Esophagus muscularis mucosa (tissue), 4 donors: ENCODE data around the gene EIF4E.

Experiments
- EP300 ChIP-seq: sonication (generic); formaldehyde crosslinking; IDR thresholded peaks from one replicate; pipeline ENCODE4 v1.6.1; 2017; ENCODE audit warnings: antibody characterized with exemption
- POLR2A ChIP-seq: fragments of 450-650 bp; IDR thresholded peaks from one replicate; pipeline ENCODE4 v1.6.1; 2017; ENCODE audit warnings: antibody characterized with exemption, moderate library complexity, mild to moderate bottlenecking, low read depth
- POLR2AphosphoS5 ChIP-seq, 2 donors: sonication (generic); formaldehyde crosslinking; IDR thresholded peaks; one replicate each; pipeline ENCODE4 v1.6.1; 2017; ENCODE audit warnings: antibody characterized with exemption in 2 of 2
- TF ChIP-seq, protein P1 (sequence below), 3 experiments: fragments of 200-600 bp in 2 of 3; fragments of 450-650 bp in 1 of 3; sonication (generic) in 2 of 3; IDR thresholded peaks; one replicate each; pipeline ENCODE4 v1.5.1; 2017 to 2019; ENCODE audit warnings: antibody characterized with exemption in 3 of 3, mild to moderate bottlenecking in 2 of 3, moderate library complexity in 1 of 3

DNA sequence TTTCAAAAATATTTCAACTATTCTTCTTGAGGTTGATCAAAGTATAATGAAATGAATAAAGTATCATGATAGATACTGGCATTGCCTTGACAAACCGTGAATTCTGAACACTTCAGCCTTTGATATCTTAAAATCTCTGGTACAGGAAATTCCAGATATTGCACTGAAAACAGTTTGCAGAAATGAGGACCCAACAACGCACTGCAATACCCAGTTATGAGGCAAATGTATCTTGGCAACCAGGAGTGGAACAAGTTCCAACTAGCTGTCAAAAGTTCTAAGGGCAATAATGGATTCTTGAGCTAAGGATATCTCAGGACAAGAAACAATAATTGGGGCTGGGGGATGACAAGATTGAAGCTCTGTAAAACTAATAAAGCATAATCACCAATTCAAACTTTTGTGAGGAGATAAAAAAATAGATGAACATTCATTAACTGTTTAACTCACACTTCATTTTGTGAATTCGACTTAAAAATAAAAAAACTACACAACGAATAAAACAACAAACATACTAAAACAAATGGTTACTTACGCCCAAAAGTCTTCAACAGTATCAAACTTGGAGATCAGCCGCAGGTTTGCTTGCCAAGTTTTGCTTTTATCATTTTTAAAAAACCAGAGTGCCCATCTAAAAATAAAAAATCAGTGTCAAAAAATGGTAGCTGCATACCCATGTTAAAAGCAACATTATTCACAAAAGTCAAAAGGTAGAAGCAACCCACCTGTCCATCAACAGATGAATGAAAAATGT lies 38.1 kb downstream of the EIF4E start:
- TF ChIP-seq POLR2AphosphoS5 (IDR thresholded peaks at IDR 0.05) (no peak), POLR2A (no peak), EP300 (no peak)
- TF ChIP-seq, protein P1, sequence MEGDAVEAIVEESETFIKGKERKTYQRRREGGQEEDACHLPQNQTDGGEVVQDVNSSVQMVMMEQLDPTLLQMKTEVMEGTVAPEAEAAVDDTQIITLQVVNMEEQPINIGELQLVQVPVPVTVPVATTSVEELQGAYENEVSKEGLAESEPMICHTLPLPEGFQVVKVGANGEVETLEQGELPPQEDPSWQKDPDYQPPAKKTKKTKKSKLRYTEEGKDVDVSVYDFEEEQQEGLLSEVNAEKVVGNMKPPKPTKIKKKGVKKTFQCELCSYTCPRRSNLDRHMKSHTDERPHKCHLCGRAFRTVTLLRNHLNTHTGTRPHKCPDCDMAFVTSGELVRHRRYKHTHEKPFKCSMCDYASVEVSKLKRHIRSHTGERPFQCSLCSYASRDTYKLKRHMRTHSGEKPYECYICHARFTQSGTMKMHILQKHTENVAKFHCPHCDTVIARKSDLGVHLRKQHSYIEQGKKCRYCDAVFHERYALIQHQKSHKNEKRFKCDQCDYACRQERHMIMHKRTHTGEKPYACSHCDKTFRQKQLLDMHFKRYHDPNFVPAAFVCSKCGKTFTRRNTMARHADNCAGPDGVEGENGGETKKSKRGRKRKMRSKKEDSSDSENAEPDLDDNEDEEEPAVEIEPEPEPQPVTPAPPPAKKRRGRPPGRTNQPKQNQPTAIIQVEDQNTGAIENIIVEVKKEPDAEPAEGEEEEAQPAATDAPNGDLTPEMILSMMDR (IDR thresholded peaks at IDR 0.05), result no peak
